ENCODE data around the gene SPATA6L.
"Not testable (repeated sequence)": the region's sequence is repeated elsewhere in the genome, so short reads cannot be mapped to it uniquely, and the experiment has no call there.

SPATA6L gene

GRCh38 chr9:4615778-4616177 is 50.5 kb downstream of the SPATA6L start:
- H3K27me3 ChIP-seq (ENCODE audit: control insufficient read depth, insufficient read depth, low read length, poor library complexity, severe bottlenecking), result no peaks in the 10 kb centered on the region
- no peaks in the 10 kb centered on the region for H3K36me3 ChIP-seq (ENCODE audit: control insufficient read depth, insufficient read depth, low read length)
- no peaks in the 10 kb centered on the region for H3K9me3 ChIP-seq (ENCODE audit: control insufficient read depth, low read length)
- H3K27ac ChIP-seq (ENCODE audit: insufficient read depth, low read depth, low read length, poor library complexity, severe bottlenecking), result no peak overlapping the region
- peaks cover 4% of the 10 kb centered on the region for H3K4me1 ChIP-seq (ENCODE audit: control insufficient read depth, insufficient read depth, low read length)
- H3K4me3 ChIP-seq (ENCODE audit: insufficient read depth, low read depth, low read length), result no peak overlapping the region
- 88 to 97% methylated on average over 5 of the region's 5 CpGs for WGBS, 2 experiments

DNA sequence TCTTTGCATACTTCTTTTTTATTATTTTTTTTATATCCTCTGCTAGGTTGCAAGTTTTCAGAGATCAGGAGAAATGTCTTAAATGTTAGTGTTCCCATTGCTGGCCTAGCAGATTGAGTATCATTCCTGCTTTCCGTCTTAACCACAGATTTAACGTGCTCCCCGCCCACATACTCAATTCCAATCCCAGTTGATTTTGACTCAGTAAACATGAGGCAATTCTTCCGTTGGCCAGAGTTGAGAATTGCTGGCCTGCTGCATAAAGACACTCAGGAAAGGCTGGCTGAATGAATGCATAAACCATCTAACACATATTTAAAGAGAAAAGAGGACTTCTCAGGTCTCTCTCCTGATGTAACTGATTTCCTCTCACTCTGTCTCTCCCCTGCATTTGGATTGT is 51.0 kb downstream of the SPATA6L start:
- 88 to 90% methylated on average over 4 of the region's 4 CpGs for WGBS, 2 experiments

GRCh38 chr9:4614627-4615026 is 51.7 kb downstream of the SPATA6L start:
- Histone ChIP-seq H3K4me1 (ENCODE audit: control insufficient read depth, insufficient read depth, low read length) (no peaks in the 10 kb centered on the region), H3K4me3 (ENCODE audit: insufficient read depth, low read depth, low read length) (no peak overlapping the region), H3K27ac (ENCODE audit: insufficient read depth, low read depth, low read length, poor library complexity, severe bottlenecking) (no peak overlapping the region), H3K36me3 (ENCODE audit: control insufficient read depth, insufficient read depth, low read length) (no peaks in the 10 kb centered on the region), H3K27me3 (ENCODE audit: control insufficient read depth, insufficient read depth, low read length, poor library complexity, severe bottlenecking) (no peaks in the 10 kb centered on the region), H3K9me3 (ENCODE audit: control insufficient read depth, low read length) (no peaks in the 10 kb centered on the region)
- WGBS, 2 experiments, result 94 to 96% methylated on average over 1 of the region's 1 CpG

More for the DNA sequence above, 51.0 kb downstream of the SPATA6L start:
- Histone ChIP-seq H3K27ac (ENCODE audit: insufficient read depth, low read depth, low read length, poor library complexity, severe bottlenecking) (no peak overlapping the region), H3K4me1 (ENCODE audit: control insufficient read depth, insufficient read depth, low read length) (no peaks in the 10 kb centered on the region), H3K27me3 (ENCODE audit: control insufficient read depth, insufficient read depth, low read length, poor library complexity, severe bottlenecking) (no peaks in the 10 kb centered on the region), H3K9me3 (ENCODE audit: control insufficient read depth, low read length) (no peaks in the 10 kb centered on the region), H3K4me3 (ENCODE audit: insufficient read depth, low read depth, low read length) (no peak overlapping the region), H3K36me3 (ENCODE audit: control insufficient read depth, insufficient read depth, low read length) (no peaks in the 10 kb centered on the region)

GRCh38 chr9:4606033-4606432 is 60.2 kb downstream of the SPATA6L start:
- H3K27ac ChIP-seq (ENCODE audit: insufficient read depth, low read depth, low read length, poor library complexity, severe bottlenecking); H3K36me3 ChIP-seq (ENCODE audit: control insufficient read depth, insufficient read depth, low read length); H3K9me3 ChIP-seq (ENCODE audit: control insufficient read depth, low read length); H3K27me3 ChIP-seq (ENCODE audit: control insufficient read depth, insufficient read depth, low read length, poor library complexity, severe bottlenecking); H3K4me1 ChIP-seq (ENCODE audit: control insufficient read depth, insufficient read depth, low read length); H3K4me3 ChIP-seq (ENCODE audit: insufficient read depth, low read depth, low read length): not testable (repeated sequence)
- 54 to 61% methylated on average over 15 of the region's 15 CpGs for WGBS, 2 experiments

DNA sequence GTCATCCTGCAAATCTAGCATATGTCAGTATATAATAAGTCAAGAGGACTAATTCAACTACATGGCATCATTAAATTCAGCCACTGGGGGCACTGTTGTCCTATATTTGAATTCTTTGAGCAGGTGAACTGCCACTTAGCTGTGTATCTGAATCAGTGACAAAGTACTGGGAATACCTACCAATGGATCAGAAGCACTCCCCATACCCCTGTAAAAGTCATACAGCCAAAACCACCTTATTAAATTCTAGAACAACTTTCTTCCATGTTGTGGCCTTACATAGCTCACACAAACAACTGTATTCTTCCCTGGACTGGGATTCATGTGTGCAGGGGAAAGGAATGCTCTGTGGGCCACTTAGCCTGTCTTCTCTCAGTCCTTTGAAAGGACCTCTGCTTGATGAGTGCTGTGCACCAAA is 61.6 kb downstream of the SPATA6L start:
- Histone ChIP-seq H3K4me3 (ENCODE audit: insufficient read depth, low read depth, low read length) (no peak overlapping the region), H3K9me3 (ENCODE audit: control insufficient read depth, low read length) (no peaks in the 10 kb centered on the region), H3K36me3 (ENCODE audit: control insufficient read depth, insufficient read depth, low read length) (no peaks in the 10 kb centered on the region), H3K27ac (ENCODE audit: insufficient read depth, low read depth, low read length, poor library complexity, severe bottlenecking) (no peak overlapping the region), H3K4me1 (ENCODE audit: control insufficient read depth, insufficient read depth, low read length) (peaks cover 6% of the 10 kb centered on the region), H3K27me3 (ENCODE audit: control insufficient read depth, insufficient read depth, low read length, poor library complexity, severe bottlenecking) (no peaks in the 10 kb centered on the region)

GRCh38 chr9:4603830-4604229 is 62.5 kb downstream of the SPATA6L start:
- Histone ChIP-seq H3K27ac (ENCODE audit: insufficient read depth, low read depth, low read length, poor library complexity, severe bottlenecking) (no peak overlapping the region), H3K9me3 (ENCODE audit: control insufficient read depth, low read length) (no peaks in the 10 kb centered on the region), H3K27me3 (ENCODE audit: control insufficient read depth, insufficient read depth, low read length, poor library complexity, severe bottlenecking) (no peaks in the 10 kb centered on the region), H3K36me3 (ENCODE audit: control insufficient read depth, insufficient read depth, low read length) (no peaks in the 10 kb centered on the region), H3K4me3 (ENCODE audit: insufficient read depth, low read depth, low read length) (no peak overlapping the region), H3K4me1 (ENCODE audit: control insufficient read depth, insufficient read depth, low read length) (peaks cover 6% of the 10 kb centered on the region)
- WGBS, 2 experiments, result 92 to 95% methylated on average over 5 of the region's 5 CpGs

GRCh38 chr9:4600368-4600767 is 65.9 kb downstream of the SPATA6L start:
- H3K9me3 ChIP-seq (ENCODE audit: control insufficient read depth, low read length), result no peaks in the 10 kb centered on the region
- no peak overlapping the region for H3K27ac ChIP-seq (ENCODE audit: insufficient read depth, low read depth, low read length, poor library complexity, severe bottlenecking)
- 100% methylated on average over 1 of the region's 1 CpG; no CpG with 5 or more reads in 1 of the 2 experiments for WGBS, 2 experiments
- no peak overlapping the region for H3K4me3 ChIP-seq (ENCODE audit: insufficient read depth, low read depth, low read length)
- H3K27me3 ChIP-seq (ENCODE audit: control insufficient read depth, insufficient read depth, low read length, poor library complexity, severe bottlenecking), result no peaks in the 10 kb centered on the region
- H3K4me1 ChIP-seq (ENCODE audit: control insufficient read depth, insufficient read depth, low read length), result peaks cover 6% of the 10 kb centered on the region
- H3K36me3 ChIP-seq (ENCODE audit: control insufficient read depth, insufficient read depth, low read length), result no peaks in the 10 kb centered on the region

DNA sequence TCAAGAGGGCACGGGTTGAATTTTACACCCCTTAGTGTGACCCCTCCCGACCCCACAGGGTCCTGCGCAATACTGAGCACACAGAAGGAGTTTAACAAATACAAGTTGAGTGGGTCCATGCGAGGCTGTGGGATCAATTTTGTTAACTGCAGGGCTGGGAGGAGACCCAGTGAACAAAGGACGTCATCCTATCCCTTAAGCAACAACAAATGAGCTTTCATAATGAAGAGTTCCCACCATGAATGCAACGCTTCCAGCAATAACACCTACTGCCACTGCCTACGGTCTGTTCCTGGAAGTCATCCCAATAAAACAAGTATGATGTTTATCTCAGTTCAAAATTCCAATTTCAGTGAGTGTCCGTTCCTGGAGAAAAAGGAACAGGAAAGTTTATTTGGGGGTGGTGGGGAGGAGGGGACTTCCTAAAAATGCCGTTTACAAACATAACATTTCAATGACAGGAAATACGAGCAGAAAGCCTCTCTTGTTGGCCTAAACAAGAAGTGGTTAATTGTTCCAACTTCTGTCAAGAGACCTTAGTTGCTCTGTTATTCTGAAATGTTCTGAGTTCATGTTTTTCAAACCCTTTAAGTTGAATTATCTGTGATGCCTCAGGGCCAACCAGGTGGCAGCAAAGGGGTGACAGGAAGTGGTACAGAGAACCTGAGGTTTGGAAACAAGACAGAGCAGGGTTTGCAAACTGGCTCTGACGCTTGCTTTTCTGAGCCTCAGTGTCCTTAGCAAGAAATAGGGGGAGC is 69.9 kb downstream of the SPATA6L start:
- H3K27me3 ChIP-seq (ENCODE audit: control insufficient read depth, insufficient read depth, low read length, poor library complexity, severe bottlenecking), result no peaks in the 10 kb centered on the region
- WGBS, 2 experiments, result 88 to 92% methylated on average over 11 of the region's 11 CpGs
- peaks cover 1% of the 10 kb centered on the region for H3K4me1 ChIP-seq (ENCODE audit: control insufficient read depth, insufficient read depth, low read length)
- H3K27ac ChIP-seq (ENCODE audit: insufficient read depth, low read depth, low read length, poor library complexity, severe bottlenecking), result no peak overlapping the region
- H3K36me3 ChIP-seq (ENCODE audit: control insufficient read depth, insufficient read depth, low read length), result no peaks in the 10 kb centered on the region
- no peaks in the 10 kb centered on the region for H3K9me3 ChIP-seq (ENCODE audit: control insufficient read depth, low read length)
- H3K4me3 ChIP-seq (ENCODE audit: insufficient read depth, low read depth, low read length), result no peak overlapping the region

GRCh38 chr9:4594994-4595393 is 71.3 kb downstream of the SPATA6L start:
- no peak overlapping the region for H3K27ac ChIP-seq (ENCODE audit: insufficient read depth, low read depth, low read length, poor library complexity, severe bottlenecking)
- H3K36me3 ChIP-seq (ENCODE audit: control insufficient read depth, insufficient read depth, low read length), result no peaks in the 10 kb centered on the region
- no peak overlapping the region for H3K4me3 ChIP-seq (ENCODE audit: insufficient read depth, low read depth, low read length)
- H3K9me3 ChIP-seq (ENCODE audit: control insufficient read depth, low read length), result no peaks in the 10 kb centered on the region
- 92 to 97% methylated on average over 2 of the region's 2 CpGs for WGBS, 2 experiments
- no peaks in the 10 kb centered on the region for H3K27me3 ChIP-seq (ENCODE audit: control insufficient read depth, insufficient read depth, low read length, poor library complexity, severe bottlenecking)
- no peaks in the 10 kb centered on the region for H3K4me1 ChIP-seq (ENCODE audit: control insufficient read depth, insufficient read depth, low read length)

DNA sequence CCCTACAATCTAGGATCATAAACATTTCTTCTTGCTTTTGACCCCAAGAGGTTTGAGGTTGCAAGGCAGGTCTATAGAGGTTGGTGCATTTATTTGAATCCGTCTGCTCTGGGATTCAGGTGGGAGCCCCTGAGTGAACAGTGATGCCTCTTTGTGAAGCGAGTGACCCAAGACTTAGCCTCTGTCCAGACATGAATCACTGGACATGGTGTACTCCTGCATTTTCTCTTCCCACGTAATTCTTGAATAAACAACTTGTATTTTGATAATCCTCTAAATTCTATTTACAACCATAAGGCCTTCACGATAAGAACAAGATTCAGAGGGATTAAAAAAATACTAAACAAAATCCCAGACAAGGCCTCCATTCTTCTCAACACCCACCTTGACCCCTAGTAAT is 71.7 kb downstream of the SPATA6L start:
- H3K36me3 ChIP-seq (ENCODE audit: control insufficient read depth, insufficient read depth, low read length), result no peaks in the 10 kb centered on the region
- 94% methylated on average over 4 of the region's 4 CpGs for WGBS, 2 experiments
- H3K27me3 ChIP-seq (ENCODE audit: control insufficient read depth, insufficient read depth, low read length, poor library complexity, severe bottlenecking), result no peaks in the 10 kb centered on the region
- no peaks in the 10 kb centered on the region for H3K9me3 ChIP-seq (ENCODE audit: control insufficient read depth, low read length)
- no peak overlapping the region for H3K27ac ChIP-seq (ENCODE audit: insufficient read depth, low read depth, low read length, poor library complexity, severe bottlenecking)
- no peak overlapping the region for H3K4me3 ChIP-seq (ENCODE audit: insufficient read depth, low read depth, low read length)
- no peaks in the 10 kb centered on the region for H3K4me1 ChIP-seq (ENCODE audit: control insufficient read depth, insufficient read depth, low read length)
